Measurements from ENCODE around the gene NECTIN2. TPM values are rescaled to one million over a fixed set of nuclear protein-coding genes. Genes with fewer than 3 reads are reported as not detected.
"Not testable (repeated sequence)": the region's sequence is repeated elsewhere in the genome, so short reads cannot be mapped to it uniquely, and the experiment has no call there.

Gene NECTIN2
- total RNA-seq, 1 experiment from 2014 or later, result 115 TPM

DNA sequence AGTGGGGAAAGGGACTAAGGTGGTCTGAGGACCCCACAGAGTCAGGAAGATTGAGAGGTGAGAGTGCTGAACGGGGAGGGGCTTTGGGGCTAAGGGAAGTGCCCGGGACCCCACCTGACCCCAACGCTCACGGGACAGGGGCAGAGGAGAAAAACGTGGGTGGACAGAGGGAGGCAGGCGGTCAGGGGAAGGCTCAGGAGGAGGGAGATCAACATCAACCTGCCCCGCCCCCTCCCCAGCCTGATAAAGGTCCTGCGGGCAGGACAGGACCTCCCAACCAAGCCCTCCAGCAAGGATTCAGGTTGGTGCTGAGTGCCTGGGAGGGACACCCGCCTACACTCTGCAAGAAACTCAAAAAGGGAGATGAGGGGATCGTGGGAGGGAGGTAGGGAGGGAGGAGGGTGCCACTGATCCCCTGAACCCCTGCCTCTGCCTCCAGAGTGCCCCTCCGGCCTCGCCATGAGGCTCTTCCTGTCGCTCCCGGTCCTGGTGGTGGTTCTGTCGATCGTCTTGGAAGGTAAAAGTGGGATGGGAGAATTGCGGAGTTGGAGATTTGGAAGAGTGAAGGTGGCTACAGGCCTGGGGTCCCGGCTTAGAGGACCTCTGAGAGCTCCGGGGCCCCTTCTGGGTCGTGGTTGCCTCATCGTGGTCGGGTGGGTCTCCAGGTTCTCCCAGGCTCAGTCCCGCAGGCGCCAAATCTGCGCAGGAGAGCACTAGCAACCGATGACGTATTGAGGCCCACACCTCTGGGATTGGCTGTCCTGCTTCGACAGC is 68.5 kb downstream of the NECTIN2 start, which contains the start of gene APOC1:
APOC1 (plus strand) TSS at position 176 of the 774 bp plus-strand sequence; CDS start at position 460, 284 bp downstream.
- BruUV-seq (replicated peaks), result TSS peak; percentile 84
- peak within 1 kb of the TSS; percentile 95 for H2AFZ ChIP-seq
- peak within 1 kb of the TSS; percentile 85 for H3K4me2 ChIP-seq
- H3K27ac ChIP-seq, result 0 out of 2 replicates have a peak within 1 kb of the TSS, but pooled peaks have one; percentile 21
- H3K36me3 ChIP-seq (ENCODE audit: low read depth); H3K27me3 ChIP-seq (ENCODE audit: insufficient read depth, low read depth); H3K79me2 ChIP-seq (ENCODE audit: low read depth); H3K9me3 ChIP-seq (ENCODE audit: insufficient read depth, low read depth); H3K9me2 ChIP-seq (ENCODE audit: insufficient read depth); intact Hi-C loops (cut with micrococcal nuclease; ENCODE audit: unreplicated experiment); H4K20me1 ChIP-seq (ENCODE audit: insufficient read depth): not testable (repeated sequence)
- H3K4me1 ChIP-seq (replicated peaks; ENCODE audit: insufficient read depth), result peaks cover 19% of the 10 kb centered on the region
- H3K4me3 ChIP-seq, result peak within 1 kb of the TSS; percentile 58
- ChIA-PET POLR2A (ENCODE audit: unreplicated experiment) (interaction anchor here (0.7 kb wide), 1 partner anchor 261 kb away, joined by 3 read pairs; no protein-coding TSS in a partner anchor), CTCF (interaction anchor here (0.6 to 0.7 kb wide), 2 partner anchors 8 to 317 kb away, joined by 4 to 14 read pairs; no protein-coding TSS in a partner anchor)
- H3F3A ChIP-seq (ENCODE audit: insufficient read depth, low read depth), result peaks cover 13% of the 10 kb centered on the region; the same call in 1 of the 2 replicates
- peak; percentile 75 to 82 for DNase-seq

DNA sequence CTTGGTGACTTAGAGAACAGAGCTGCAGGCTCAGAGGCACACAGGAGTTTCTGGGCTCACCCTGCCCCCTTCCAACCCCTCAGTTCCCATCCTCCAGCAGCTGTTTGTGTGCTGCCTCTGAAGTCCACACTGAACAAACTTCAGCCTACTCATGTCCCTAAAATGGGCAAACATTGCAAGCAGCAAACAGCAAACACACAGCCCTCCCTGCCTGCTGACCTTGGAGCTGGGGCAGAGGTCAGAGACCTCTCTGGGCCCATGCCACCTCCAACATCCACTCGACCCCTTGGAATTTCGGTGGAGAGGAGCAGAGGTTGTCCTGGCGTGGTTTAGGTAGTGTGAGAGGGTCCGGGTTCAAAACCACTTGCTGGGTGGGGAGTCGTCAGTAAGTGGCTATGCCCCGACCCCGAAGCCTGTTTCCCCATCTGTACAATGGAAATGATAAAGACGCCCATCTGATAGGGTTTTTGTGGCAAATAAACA is 78.2 kb downstream of the NECTIN2 start:
- peak in 1 of 2 experiments; percentile 26 for DNase-seq
- intact Hi-C loops (cut with micrococcal nuclease; ENCODE audit: unreplicated experiment), result no loop called here
- CTCF ChIA-PET, result no interaction called here
- Histone ChIP-seq H3K4me1 (replicated peaks; ENCODE audit: insufficient read depth) (no peaks in the 10 kb centered on the region), H4K20me1 (ENCODE audit: insufficient read depth) (no peaks in the 10 kb centered on the region), H3K36me3 (ENCODE audit: low read depth) (no peaks in the 10 kb centered on the region), H3K4me3 (no peak overlapping the region), H3K9me3 (ENCODE audit: insufficient read depth, low read depth) (no peaks in the 10 kb centered on the region), H3F3A (ENCODE audit: insufficient read depth, low read depth) (no peaks in the 10 kb centered on the region; the same call in 1 of the 2 replicates), H2AFZ (no peak overlapping the region), H3K27ac (no peak overlapping the region), H3K9me2 (ENCODE audit: insufficient read depth) (no peaks in the 10 kb centered on the region), H3K79me2 (ENCODE audit: low read depth) (no peaks in the 10 kb centered on the region), H3K4me2 (no peak overlapping the region), H3K27me3 (ENCODE audit: insufficient read depth, low read depth) (0 out of 2 replicates have a peak, but pooled peaks cover 5% of the 10 kb centered on the region)
- POLR2A ChIA-PET (ENCODE audit: unreplicated experiment), result no interaction called here
- TF ChIP-seq, protein P1, sequence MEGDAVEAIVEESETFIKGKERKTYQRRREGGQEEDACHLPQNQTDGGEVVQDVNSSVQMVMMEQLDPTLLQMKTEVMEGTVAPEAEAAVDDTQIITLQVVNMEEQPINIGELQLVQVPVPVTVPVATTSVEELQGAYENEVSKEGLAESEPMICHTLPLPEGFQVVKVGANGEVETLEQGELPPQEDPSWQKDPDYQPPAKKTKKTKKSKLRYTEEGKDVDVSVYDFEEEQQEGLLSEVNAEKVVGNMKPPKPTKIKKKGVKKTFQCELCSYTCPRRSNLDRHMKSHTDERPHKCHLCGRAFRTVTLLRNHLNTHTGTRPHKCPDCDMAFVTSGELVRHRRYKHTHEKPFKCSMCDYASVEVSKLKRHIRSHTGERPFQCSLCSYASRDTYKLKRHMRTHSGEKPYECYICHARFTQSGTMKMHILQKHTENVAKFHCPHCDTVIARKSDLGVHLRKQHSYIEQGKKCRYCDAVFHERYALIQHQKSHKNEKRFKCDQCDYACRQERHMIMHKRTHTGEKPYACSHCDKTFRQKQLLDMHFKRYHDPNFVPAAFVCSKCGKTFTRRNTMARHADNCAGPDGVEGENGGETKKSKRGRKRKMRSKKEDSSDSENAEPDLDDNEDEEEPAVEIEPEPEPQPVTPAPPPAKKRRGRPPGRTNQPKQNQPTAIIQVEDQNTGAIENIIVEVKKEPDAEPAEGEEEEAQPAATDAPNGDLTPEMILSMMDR (conservative IDR thresholded peaks at IDR 0.05), result no peak
- TF ChIP-seq EZH2 (IDR thresholded peaks at IDR 0.05; ENCODE audit: low read depth), result no peak
- BruUV-seq (replicated peaks), result no TSS peak

DNA sequence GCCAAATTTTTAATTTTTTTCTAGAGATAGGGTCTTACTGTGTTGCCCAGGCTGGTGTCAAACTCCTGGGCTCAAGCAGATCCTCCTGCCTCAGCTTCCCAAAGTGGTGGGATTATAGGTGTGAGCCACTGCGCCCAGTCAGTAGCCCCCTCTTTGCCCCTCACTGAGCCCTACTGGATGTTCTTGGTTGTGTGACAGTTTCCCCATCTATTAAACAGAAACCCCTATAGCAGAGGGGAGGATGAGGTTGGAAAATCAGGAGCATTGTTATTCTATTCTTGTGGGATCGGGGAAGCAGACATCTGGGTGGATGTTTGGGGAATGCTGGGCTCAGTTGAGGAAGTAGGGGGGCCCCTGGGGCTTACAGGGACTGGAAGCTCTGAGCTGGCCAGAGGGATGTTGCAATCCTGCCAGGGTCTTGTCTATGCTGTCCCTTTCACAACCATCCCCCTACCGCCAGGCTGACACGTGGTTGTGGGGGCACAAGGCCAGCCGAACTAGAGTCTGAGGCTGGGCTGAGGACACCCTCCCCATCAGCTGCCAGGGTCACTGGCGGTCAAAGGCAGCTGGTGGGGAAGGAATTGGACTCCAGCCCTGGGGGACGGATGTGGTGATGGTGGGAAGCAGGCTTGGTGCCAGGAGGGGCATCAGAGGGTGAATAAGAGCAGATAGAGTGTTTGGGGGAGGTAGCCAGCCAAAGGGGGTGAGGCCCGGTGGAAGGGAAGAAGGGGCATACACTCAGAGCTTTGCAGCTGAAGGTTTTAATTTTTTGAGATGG is 79.2 kb downstream of the NECTIN2 start:
- Histone ChIP-seq H2AFZ (no peak overlapping the region), H3K4me1 (replicated peaks; ENCODE audit: insufficient read depth) (no peaks in the 10 kb centered on the region), H3K4me2 (no peak overlapping the region), H3K27ac (no peak overlapping the region), H3K36me3 (ENCODE audit: low read depth) (no peaks in the 10 kb centered on the region), H4K20me1 (ENCODE audit: insufficient read depth) (no peaks in the 10 kb centered on the region), H3K4me3 (no peak overlapping the region), H3K9me3 (ENCODE audit: insufficient read depth, low read depth) (no peaks in the 10 kb centered on the region), H3K27me3 (ENCODE audit: insufficient read depth, low read depth) (0 out of 2 replicates have a peak, but pooled peaks cover 5% of the 10 kb centered on the region), H3K9me2 (ENCODE audit: insufficient read depth) (no peaks in the 10 kb centered on the region), H3F3A (ENCODE audit: insufficient read depth, low read depth) (no peaks in the 10 kb centered on the region; the same call in 1 of the 2 replicates), H3K79me2 (ENCODE audit: low read depth) (no peaks in the 10 kb centered on the region)
- DNase-seq, result peak in 1 of 2 experiments; percentile 19
- POLR2A ChIA-PET (ENCODE audit: unreplicated experiment), result no interaction called here
- no peak for TF ChIP-seq EZH2 (IDR thresholded peaks at IDR 0.05; ENCODE audit: low read depth)
- TF ChIP-seq, protein P1 (conservative IDR thresholded peaks at IDR 0.05), result no peak
- intact Hi-C loops (cut with micrococcal nuclease; ENCODE audit: unreplicated experiment), result no loop called here
- CTCF ChIA-PET, result no interaction called here
- no TSS peak for BruUV-seq (replicated peaks)

DNA sequence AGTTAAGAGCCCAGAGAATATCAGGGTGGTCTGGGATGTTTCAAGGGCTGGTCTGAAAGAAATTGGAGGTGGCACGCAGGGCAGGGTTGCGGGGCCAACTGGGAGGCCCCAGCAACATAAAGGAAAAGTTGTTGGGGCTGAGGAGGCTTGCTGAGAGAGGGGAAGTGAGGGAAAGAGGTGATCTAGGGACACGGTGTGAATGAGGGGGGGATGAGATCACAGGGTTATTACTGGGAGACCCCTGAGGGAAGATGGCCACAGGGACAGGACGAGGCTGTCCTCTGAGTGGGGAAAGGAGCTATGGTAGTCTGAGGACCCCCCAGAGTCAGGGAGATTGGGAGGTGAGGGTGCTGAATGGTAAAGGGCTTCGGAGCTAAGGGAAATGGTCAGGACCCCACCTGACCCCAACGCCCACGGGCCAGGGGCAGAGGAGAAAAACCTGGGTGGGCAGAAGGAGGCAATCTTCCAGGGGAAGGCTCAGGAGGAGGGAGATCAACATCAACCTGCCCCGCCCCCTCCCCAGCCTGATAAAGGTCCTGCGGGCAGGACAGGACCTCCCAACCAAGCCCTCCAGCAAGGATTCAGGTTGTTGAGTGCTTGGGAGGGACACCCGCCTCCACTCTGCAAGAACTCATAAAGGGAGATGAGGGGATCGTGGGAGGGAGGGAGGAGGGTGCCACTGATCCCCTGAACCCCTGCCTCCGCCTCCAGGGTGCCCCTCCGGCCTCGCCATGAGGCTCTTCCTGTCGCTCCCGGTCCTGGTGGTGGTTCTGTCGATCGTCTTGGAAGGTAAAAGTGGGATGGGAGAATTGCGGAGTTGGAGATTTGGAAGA is 80.4 kb downstream of the NECTIN2 start:
- H3K36me3 ChIP-seq (ENCODE audit: low read depth); CTCF ChIA-PET; H3K27me3 ChIP-seq (ENCODE audit: insufficient read depth, low read depth); H3K27ac ChIP-seq; intact Hi-C loops (cut with micrococcal nuclease; ENCODE audit: unreplicated experiment); H3F3A ChIP-seq (ENCODE audit: insufficient read depth, low read depth); H3K9me3 ChIP-seq (ENCODE audit: insufficient read depth, low read depth); H3K4me1 ChIP-seq (replicated peaks; ENCODE audit: insufficient read depth); POLR2A ChIA-PET (ENCODE audit: unreplicated experiment); H3K9me2 ChIP-seq (ENCODE audit: insufficient read depth); BruUV-seq (replicated peaks); H3K79me2 ChIP-seq (ENCODE audit: low read depth); H4K20me1 ChIP-seq (ENCODE audit: insufficient read depth); H2AFZ ChIP-seq; H3K4me3 ChIP-seq: not testable (repeated sequence)
- H3K4me2 ChIP-seq, result peak overlapping the region; percentile 54
- DNase-seq, result peak in 1 of 2 experiments; percentile 30
